HG03558 (cell line): ENCODE measurements around the gene CCSER1.

Experiments
- ATAC-seq: cut with Tn5 transposase; IDR thresholded peaks from one replicate; pipeline ENCODE4 v1.9.1; 2021; ENCODE audit warnings: moderate number of reproducible peaks; ENCODE audit not compliant: unreplicated experiment; ENCODE audit errors: extremely low read depth

CCSER1 gene

GRCh38 chr4:90187148-90187884 lies 60.1 kb downstream of the CCSER1 start:
- ATAC-seq, result no peak

- no peak for ATAC-seq
Observed at GRCh38 chr4:90189178-90189577, 62.0 kb downstream of the CCSER1 start.

- no peak for ATAC-seq
Observed at GRCh38 chr4:90189946-90190345, 62.8 kb downstream of the CCSER1 start.

- no peak for ATAC-seq
Observed at GRCh38 chr4:90190525-90190924, 63.3 kb downstream of the CCSER1 start.

- ATAC-seq, result no peak
Observed at GRCh38 chr4:90198086-90198847, 71.1 kb downstream of the CCSER1 start.

GRCh38 chr4:90207887-90208454 lies 80.8 kb downstream of the CCSER1 start:
- ATAC-seq, result no peak

GRCh38 chr4:90209922-90210321 lies 82.7 kb downstream of the CCSER1 start:
- ATAC-seq, result no peak

- no peak for ATAC-seq
Observed at GRCh38 chr4:90211174-90211573, 84.0 kb downstream of the CCSER1 start.

- ATAC-seq, result no peak
Observed at GRCh38 chr4:90215286-90215685, 88.1 kb downstream of the CCSER1 start.

GRCh38 chr4:90219822-90220221 lies 92.6 kb downstream of the CCSER1 start:
- ATAC-seq, result no peak

- no peak for ATAC-seq
Observed at GRCh38 chr4:90220459-90220858, 93.3 kb downstream of the CCSER1 start.

GRCh38 chr4:90226734-90227133 lies 99.5 kb downstream of the CCSER1 start:
- no peak for ATAC-seq

- ATAC-seq, result no peak
Observed at GRCh38 chr4:90227177-90227576, 100.0 kb downstream of the CCSER1 start.

- no peak for ATAC-seq
Observed at GRCh38 chr4:90234916-90235547, 107.8 kb downstream of the CCSER1 start.

GRCh38 chr4:90237751-90238530 lies 110.7 kb downstream of the CCSER1 start:
- no peak for ATAC-seq

GRCh38 chr4:90240333-90240732 lies 113.1 kb downstream of the CCSER1 start:
- no peak for ATAC-seq

GRCh38 chr4:90241008-90241407 lies 113.8 kb downstream of the CCSER1 start:
- ATAC-seq, result no peak

- ATAC-seq, result no peak
Observed at GRCh38 chr4:90245837-90246236, 118.6 kb downstream of the CCSER1 start.

GRCh38 chr4:90246816-90247215 lies 119.6 kb downstream of the CCSER1 start:
- no peak for ATAC-seq

- ATAC-seq, result no peak
Observed at GRCh38 chr4:90254357-90254756, 127.2 kb downstream of the CCSER1 start.
